CD14-positive monocyte (primary cell): ENCODE measurements around the gene SF3B3. TPM values are rescaled to one million over a fixed set of nuclear protein-coding genes. Genes with fewer than 3 reads are reported as not detected.

Source experiments
- DNase-seq, 3 donors: peaks; one replicate each; pipeline ENCODE4 v3.0.0-alpha.2; 2011 to 2022
- H2AFZ ChIP-seq: 2 replicates; pipeline ENCODE4 v1.6.0; 2012; ENCODE audit warnings: mild to moderate bottlenecking, low read depth, low read length, inconsistent platforms; ENCODE audit not compliant: insufficient read depth, poor library complexity, severe bottlenecking
- H3K27ac ChIP-seq, 2 donors: 1 replicate in 1 of 2; 2 replicates in 1 of 2; pipeline ENCODE4 v1.5.1; 2012 to 2013; ENCODE audit warnings: low read length in 2 of 2, control low read depth in 1 of 2, inconsistent platforms in 1 of 2, low read depth in 1 of 2, mild to moderate bottlenecking in 1 of 2
- H3K27me3 ChIP-seq, 2 donors: one replicate each; pipeline versions ENCODE4 v1.6.0 to v1.6.1; 2011 to 2013; ENCODE audit warnings: low read length in 2 of 2; ENCODE audit not compliant: control insufficient read depth in 2 of 2, insufficient read depth in 2 of 2
- H3K36me3 ChIP-seq, 2 donors: replicated peaks in 1 of 2; 1 replicate in 1 of 2; 2 replicates in 1 of 2; pipeline versions ENCODE4 v1.5.1 to v1.6.1; 2012 to 2013; ENCODE audit warnings: low read length in 2 of 2, control low read depth in 1 of 2, inconsistent platforms in 1 of 2, mild to moderate bottlenecking in 1 of 2; ENCODE audit not compliant: insufficient read depth in 2 of 2, control insufficient read depth in 1 of 2
- H3K4me1 ChIP-seq, 2 donors: 1 replicate in 1 of 2; 2 replicates in 1 of 2; pipeline versions ENCODE4 v1.5.1 to v1.6.1; 2012 to 2013; ENCODE audit warnings: low read length in 2 of 2, control low read depth in 1 of 2, inconsistent platforms in 1 of 2, mild to moderate bottlenecking in 1 of 2, moderate library complexity in 1 of 2; ENCODE audit not compliant: insufficient read depth in 2 of 2, control insufficient read depth in 1 of 2
- H3K4me2 ChIP-seq: replicated peaks from 2 replicates; pipeline ENCODE3; 2012; ENCODE audit warnings: low read length, moderate library complexity, mild to moderate bottlenecking; ENCODE audit not compliant: poor library complexity, severe bottlenecking; ENCODE audit errors: extremely low read depth
- H3K4me3 ChIP-seq, 3 experiments: fragments of 200-600 bp in 1 of 3; sonication (generic) in 1 of 3; replicated peaks in 1 of 3; 1 replicate in 2 of 3; 2 replicates in 1 of 3; pipeline ENCODE4 v1.5.1; 2011 to 2013; ENCODE audit warnings: low read length in 3 of 3, mild to moderate bottlenecking in 3 of 3, control low read depth in 2 of 3, low read depth in 2 of 3, inconsistent platforms in 1 of 3, moderate library complexity in 1 of 3
- H3K79me2 ChIP-seq: 2 replicates; pipeline ENCODE4 v1.6.0; 2012; ENCODE audit warnings: mild to moderate bottlenecking, control low read depth, inconsistent platforms, low read length, moderate library complexity; ENCODE audit not compliant: insufficient read depth
- H3K9ac ChIP-seq: 2 replicates; pipeline ENCODE4 v1.6.0; 2017; ENCODE audit warnings: low read length, mild to moderate bottlenecking; ENCODE audit not compliant: insufficient read depth, poor library complexity, severe bottlenecking
- H3K9me3 ChIP-seq, 2 donors: replicated peaks in 1 of 2; 1 replicate in 1 of 2; 2 replicates in 1 of 2; pipeline versions ENCODE4 v1.5.1 to v1.6.1; 2012 to 2013; ENCODE audit warnings: low read length in 2 of 2, control low read depth in 1 of 2; ENCODE audit not compliant: control insufficient read depth in 1 of 2, insufficient read depth in 1 of 2
- H4K20me1 ChIP-seq: 2 replicates; pipeline ENCODE4 v1.6.0; 2012; ENCODE audit warnings: mild to moderate bottlenecking, low read length, control low read depth, moderate library complexity; ENCODE audit not compliant: insufficient read depth
- H3K27ac Mint-ChIP-seq, 7 donors: one replicate each; pipeline ENCODE4 v1.8.0; 2020; ENCODE audit warnings: mild to moderate bottlenecking in 7 of 7, mixed read lengths in 7 of 7, moderate library complexity in 6 of 7, inconsistent platforms in 2 of 7
- H3K27me3 Mint-ChIP-seq, 3 donors: one replicate each; pipeline ENCODE4 v1.8.0; 2021 to 2022; ENCODE audit warnings: low read depth in 3 of 3, mild to moderate bottlenecking in 3 of 3, mixed read lengths in 3 of 3, moderate library complexity in 3 of 3, inconsistent platforms in 1 of 3
- H3K36me3 Mint-ChIP-seq, 2 donors: one replicate each; pipeline ENCODE4 v1.8.0; 2020; ENCODE audit warnings: mixed read lengths in 2 of 2, inconsistent platforms in 1 of 2, mild to moderate bottlenecking in 1 of 2
- H3K4me1 Mint-ChIP-seq: one replicate; pipeline ENCODE4 v1.8.0; 2020; ENCODE audit warnings: mild to moderate bottlenecking, mixed read lengths
- H3K4me3 Mint-ChIP-seq, 2 donors: one replicate each; pipeline ENCODE4 v1.8.0; 2020; ENCODE audit warnings: mild to moderate bottlenecking in 2 of 2, mixed read lengths in 2 of 2, moderate library complexity in 1 of 2
- H3K9me3 Mint-ChIP-seq, 7 donors: one replicate each; pipeline ENCODE4 v1.8.0; 2020 to 2022; ENCODE audit warnings: mixed read lengths in 7 of 7, mild to moderate bottlenecking in 6 of 7, moderate library complexity in 6 of 7, inconsistent platforms in 2 of 7
- CTCF ChIP-seq: fragments of 200-600 bp; IDR thresholded peaks from one replicate; pipeline ENCODE4 v1.8.0; 2022; ENCODE audit warnings: antibody characterized with exemption, mild to moderate bottlenecking
- WGBS: methylation state at CpG from one replicate; pipeline ENCODE4 v1.1.5; 2013; ENCODE audit warnings: missing lambda C conversion rate; ENCODE audit not compliant: insufficient coverage; 5-methylcytosine and 5-hydroxymethylcytosine counted together
- intact Hi-C, 2 donors: fragments of 100-400 bp; cut with micrococcal nuclease; formaldehyde crosslinking; loops; one replicate each; pipeline versions ENCODE4 v1.15.0 to v1.15.1; 2023
- polyA plus RNA-seq, 3 donors: library from polyadenylated mRNA; depleted of rRNA in 1 of 3; unstranded in 2 of 3; stranded (reverse) in 1 of 3; fragments of 300-500 nt in 2 of 3; fragments of >200 nt in 1 of 3; fragmentation: Illumina TruSeq in 2 of 3; gene quantifications; 1 replicate in 2 of 3; 2 replicates in 1 of 3; pipeline ENCODE4 v1.2.3, GENCODE V29; 2012 to 2021

Gene SF3B3
- polyA plus RNA-seq, 3 donors: 34.2 to 52.3 (median 42.1) TPM

- H3K9ac ChIP-seq: no peak overlapping the region
- intact Hi-C loops: no loop called here
- Mint-ChIP-seq H3K36me3 (peaks cover 77 to 91% of the 10 kb centered on the region in 2 donors), H3K27ac (no peak overlapping the region), H3K9me3 (no peaks in the 10 kb centered on the region), H3K4me3 (no peak overlapping the region), H3K4me1 (peaks cover 5% of the 10 kb centered on the region), H3K27me3 (peaks cover 0 to 4% (median 0%) of the 10 kb centered on the region in 3 donors)
- H3K36me3 ChIP-seq: peaks cover 79 to 98% of the 10 kb centered on the region in 2 donors
- H3K4me3 ChIP-seq: no peak overlapping the region
- peaks cover 0 to 3% of the 10 kb centered on the region in 2 donors for H3K4me1 ChIP-seq
- H3K79me2 ChIP-seq: no peaks in the 10 kb centered on the region
- no peaks in the 10 kb centered on the region for H3K27me3 ChIP-seq
- no peak for DNase-seq
- no peak overlapping the region for H3K27ac ChIP-seq
- H3K9me3 ChIP-seq: no peaks in the 10 kb centered on the region
- no peaks in the 10 kb centered on the region for H4K20me1 ChIP-seq
- H2AFZ ChIP-seq: no peak overlapping the region
- TF ChIP-seq CTCF: no peak
- 100% methylated on average over 1 of the region's 1 CpG for WGBS
- no peak overlapping the region for H3K4me2 ChIP-seq
These were observed 11.8 kb upstream of the SF3B3 start for GRCh38 chr16:70511833-70512232.

GRCh38 chr16:70512456-70512855 lies 11.2 kb upstream of the SF3B3 start:
- Histone ChIP-seq H3K79me2 (no peaks in the 10 kb centered on the region), H3K27me3 (no peaks in the 10 kb centered on the region), H3K4me1 (peaks cover 0 to 3% of the 10 kb centered on the region in 2 donors), H3K9me3 (no peaks in the 10 kb centered on the region), H3K9ac (no peak overlapping the region), H2AFZ (no peak overlapping the region), H3K27ac (no peak overlapping the region), H3K4me3 (no peak overlapping the region), H4K20me1 (no peaks in the 10 kb centered on the region), H3K36me3 (peaks cover 80 to 98% of the 10 kb centered on the region in 2 donors), H3K4me2 (no peak overlapping the region)
- Mint-ChIP-seq H3K36me3 (peaks cover 78 to 92% of the 10 kb centered on the region in 2 donors), H3K4me3 (no peak overlapping the region), H3K27me3 (peaks cover 0 to 5% (median 0%) of the 10 kb centered on the region in 3 donors), H3K27ac (no peak overlapping the region), H3K4me1 (peaks cover 5% of the 10 kb centered on the region), H3K9me3 (no peaks in the 10 kb centered on the region)
- 100% methylated on average over 4 of the region's 5 CpGs for WGBS
- no peak for TF ChIP-seq CTCF
- no peak for DNase-seq
- intact Hi-C loops: no loop called here
